ENCODE measurements around the gene ITPK1.

Gene ITPK1

GRCh38 chr14:93081876-93082570 lies 33.7 kb downstream of the ITPK1 start:
- TF ChIP-seq CSRNP3 (CRISPR knock-in tag; IDR thresholded peaks at IDR 0.05) = no peak
- TF ChIP-seq ESRRG (CRISPR knock-in tag; IDR thresholded peaks at IDR 0.05) = no peak
- TF ChIP-seq ZNF565 (CRISPR knock-in tag; conservative IDR thresholded peaks at IDR 0.05; ENCODE audit: low read depth) = no peak
- no peak for TF ChIP-seq ZC3H10 (CRISPR knock-in tag; IDR thresholded peaks at IDR 0.05)
- TF ChIP-seq ISL1 (CRISPR knock-in tag; IDR thresholded peaks at IDR 0.05) = no peak
- TF ChIP-seq POU6F1 (CRISPR knock-in tag; IDR thresholded peaks at IDR 0.05; ENCODE audit: borderline replicate concordance, low read depth) = no peak
- no peak for TF ChIP-seq TSHZ2 (CRISPR knock-in tag; IDR thresholded peaks at IDR 0.05)
- no peak for TF ChIP-seq ZFP30 (CRISPR knock-in tag; IDR thresholded peaks at IDR 0.05)
- no peak for TF ChIP-seq PATZ1 (CRISPR knock-in tag; IDR thresholded peaks at IDR 0.05; ENCODE audit: borderline replicate concordance)
- no peak for TF ChIP-seq PPARA (CRISPR knock-in tag; IDR thresholded peaks at IDR 0.05; ENCODE audit: borderline replicate concordance)
- no peak for TF ChIP-seq TOX (CRISPR knock-in tag; IDR thresholded peaks at IDR 0.05; ENCODE audit: borderline replicate concordance)
- TF ChIP-seq ZFP3 (CRISPR knock-in tag; IDR thresholded peaks at IDR 0.05) = no peak
- no peak for TF ChIP-seq RARB (CRISPR knock-in tag; IDR thresholded peaks at IDR 0.05)
- TF ChIP-seq ZNF8 (CRISPR knock-in tag; IDR thresholded peaks at IDR 0.05) = no peak
- no peak for TF ChIP-seq CSDC2 (CRISPR knock-in tag; IDR thresholded peaks at IDR 0.05)
- no peak for TF ChIP-seq ZNF70 (CRISPR knock-in tag; IDR thresholded peaks at IDR 0.05)
- TF ChIP-seq BACH2 (CRISPR knock-in tag; IDR thresholded peaks at IDR 0.05; ENCODE audit: borderline replicate concordance) = no peak
- TF ChIP-seq CREB5 (CRISPR knock-in tag; IDR thresholded peaks at IDR 0.05; ENCODE audit: low read depth) = no peak
- no peak for TF ChIP-seq SNAI2 (CRISPR knock-in tag; IDR thresholded peaks at IDR 0.05)
- no peak for ATAC-seq

GRCh38 chr14:93079865-93080403 lies 35.8 kb downstream of the ITPK1 start:
- no peak for ATAC-seq
- TF ChIP-seq ZFP30 (CRISPR knock-in tag; IDR thresholded peaks at IDR 0.05) (no peak), SNAI2 (CRISPR knock-in tag; IDR thresholded peaks at IDR 0.05) (no peak), TSHZ2 (CRISPR knock-in tag; IDR thresholded peaks at IDR 0.05) (no peak), OSR1 (CRISPR knock-in tag; IDR thresholded peaks at IDR 0.05) (no peak), ZNF70 (CRISPR knock-in tag; IDR thresholded peaks at IDR 0.05) (no peak), ZNF565 (CRISPR knock-in tag; conservative IDR thresholded peaks at IDR 0.05; ENCODE audit: low read depth) (no peak), ARNTL (CRISPR knock-in tag; IDR thresholded peaks at IDR 0.05; ENCODE audit: borderline replicate concordance, low read depth) (no peak), ZC3H10 (CRISPR knock-in tag; IDR thresholded peaks at IDR 0.05) (no peak), RARB (CRISPR knock-in tag; IDR thresholded peaks at IDR 0.05) (no peak), PPARA (CRISPR knock-in tag; IDR thresholded peaks at IDR 0.05; ENCODE audit: borderline replicate concordance) (no peak), CREB5 (CRISPR knock-in tag; IDR thresholded peaks at IDR 0.05; ENCODE audit: low read depth) (no peak), CSRNP3 (CRISPR knock-in tag; IDR thresholded peaks at IDR 0.05) (no peak), ZNF8 (CRISPR knock-in tag; IDR thresholded peaks at IDR 0.05) (no peak), TCF4 (CRISPR knock-in tag; IDR thresholded peaks at IDR 0.05; ENCODE audit: borderline replicate concordance) (no peak), TOX (CRISPR knock-in tag; IDR thresholded peaks at IDR 0.05; ENCODE audit: borderline replicate concordance) (no peak), ESRRG (CRISPR knock-in tag; IDR thresholded peaks at IDR 0.05) (no peak), ZFP3 (CRISPR knock-in tag; IDR thresholded peaks at IDR 0.05) (no peak), CSDC2 (CRISPR knock-in tag; IDR thresholded peaks at IDR 0.05) (no peak)
